ENCODE data around the gene EIF4E2. TPM values are rescaled to one million over a fixed set of nuclear protein-coding genes. Genes with fewer than 3 reads are reported as not detected.

Gene EIF4E2
- total and polyA plus RNA-seq, 2 donors (not counting 3 experiments of a cell fraction or from before 2014, with no cell fraction given) = 50.0 to 96.5 TPM

DNA sequence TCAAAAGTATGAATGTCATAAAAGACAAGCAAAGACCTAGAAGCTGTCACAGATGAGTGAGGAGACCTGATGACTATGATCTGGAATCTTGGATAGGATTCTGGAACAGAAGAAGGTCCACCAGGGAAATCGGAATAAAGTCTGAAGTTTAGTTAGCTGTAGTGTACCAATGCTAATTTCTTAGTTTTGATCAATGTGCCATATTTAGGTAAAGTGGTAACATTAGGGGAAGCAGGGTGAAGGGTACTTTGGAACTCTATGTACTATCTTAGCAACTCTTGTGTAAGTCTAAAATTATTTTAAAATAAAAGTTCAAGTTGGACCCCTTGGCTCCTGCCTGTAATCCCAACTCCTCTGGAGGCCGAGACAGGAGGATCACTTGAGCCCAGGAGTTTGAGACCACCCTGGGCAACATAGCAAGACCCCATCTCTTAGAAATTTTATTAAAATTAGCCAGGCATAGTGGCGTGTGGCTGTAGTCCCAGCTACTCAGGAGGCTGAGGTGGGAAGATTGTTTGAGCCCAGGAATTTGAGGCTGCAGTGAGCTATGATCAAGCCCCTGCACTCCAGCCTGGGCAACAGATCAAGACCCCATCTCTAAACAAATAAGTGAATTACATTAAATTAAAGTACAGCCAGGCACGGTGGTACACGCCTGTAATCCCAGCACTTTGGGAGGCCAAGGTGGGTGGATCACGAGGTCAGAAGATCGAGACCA is 47.0 kb downstream of the EIF4E2 start:
- intact Hi-C loops (cut with micrococcal nuclease) = no loop called here
- no peak for FAIRE-seq
- no peak overlapping the region for H3K4me2 ChIP-seq (ENCODE audit: insufficient read depth, low read length)
- H3K27ac ChIP-seq (ENCODE audit: insufficient read depth, low read depth, low read length) = no peak overlapping the region
- POLR2A ChIA-PET = no interaction called here
- CTCF ChIA-PET = no interaction called here
- no peaks in the 10 kb centered on the region for H4K20me1 ChIP-seq (replicated peaks; ENCODE audit: control insufficient read depth, extremely low read depth, insufficient read depth, low read length)
- no peaks in the 10 kb centered on the region for H3K9me1 ChIP-seq (replicated peaks; ENCODE audit: control insufficient read depth, extremely low read depth, insufficient read depth, low read length)
- dilution Hi-C loops (cut with MboI; ENCODE audit: extremely low pct_ligation_motif_present, low sequenced_read_pairs) = no loop called here
- no peaks in the 10 kb centered on the region for H3K27me3 ChIP-seq (ENCODE audit: control insufficient read depth in 2 of 2, insufficient read depth in 2 of 2, low read length in 2 of 2)
- H3K4me3 ChIP-seq (replicated peaks in 1 of 3; ENCODE audit: insufficient read depth in 1 of 3, low read depth in 1 of 3, low read length in 3 of 3) = no peak overlapping the region
- no peaks in the 10 kb centered on the region for H3K9me3 ChIP-seq (replicated peaks; ENCODE audit: control insufficient read depth, insufficient read depth, low read length)
- peaks cover 8% of the 10 kb centered on the region for H3K4me1 ChIP-seq (ENCODE audit: control insufficient read depth, extremely low read depth, insufficient read depth, low read length)
- BruUV-seq (replicated peaks) = no TSS peak
- no peak overlapping the region for H2AFZ ChIP-seq (ENCODE audit: low read depth, low read length)
- TF ChIP-seq MYC (IDR thresholded peaks at IDR 0.05; ENCODE audit: low read depth, low read length) (no peak), POLR2A (IDR thresholded peaks at IDR 0.05; ENCODE audit: low read depth, low read length) (no peak), MAX (IDR thresholded peaks at IDR 0.05; ENCODE audit: insufficient read depth, insufficient read length) (no peak), GATA2 (IDR thresholded peaks at IDR 0.05; ENCODE audit: insufficient read depth, insufficient read length, low read depth, low read length) (no peak), FOS (IDR thresholded peaks at IDR 0.05; ENCODE audit: borderline replicate concordance, insufficient read depth, low read length) (no peak), JUN (IDR thresholded peaks at IDR 0.05; ENCODE audit: borderline replicate concordance, insufficient read depth, insufficient read length, low read depth) (no peak), POLR2AphosphoS5 (IDR thresholded peaks at IDR 0.05; ENCODE audit: insufficient read depth, low read depth, low read length) (no peak), EZH2 (IDR thresholded peaks at IDR 0.05; ENCODE audit: borderline replicate concordance, low read depth, low read length, severe bottlenecking) (no peak), CTCF (IDR thresholded peaks at IDR 0.05; ENCODE audit: extremely low read depth in 1 of 2, insufficient read depth in 1 of 2, low read depth in 1 of 2, low read length in 2 of 2) (no peak)
- no peaks in the 10 kb centered on the region for H3K79me2 ChIP-seq (ENCODE audit: control insufficient read depth, insufficient read depth, low read length)
- H3K36me3 ChIP-seq (ENCODE audit: control insufficient read depth in 2 of 2, extremely low read depth in 1 of 2, insufficient read depth in 2 of 2, low read length in 2 of 2) = no peaks in the 10 kb centered on the region
- H3K9ac ChIP-seq (replicated peaks; ENCODE audit: extremely low read depth, insufficient read depth, low read length) = no peak overlapping the region
- no peak for DNase-seq (ENCODE audit: low read depth, low spot score)

All from endothelial cell of umbilical vein (primary cell).